IPS-20b (cell line): ENCODE results near the gene SLC39A8.
"Not testable (repeated sequence)": the region's sequence is repeated elsewhere in the genome, so short reads cannot be mapped to it uniquely, and the experiment has no call there.

ENCODE experiments used
- H3K27ac ChIP-seq: one replicate; pipeline ENCODE4 v1.5.1; 2013; ENCODE audit warnings: low read length
- H3K27me3 ChIP-seq: 2 replicates; pipeline ENCODE4 v1.6.1; 2013; ENCODE audit warnings: mild to moderate bottlenecking, low read length, inconsistent platforms; ENCODE audit not compliant: insufficient read depth
- H3K36me3 ChIP-seq: 2 replicates; pipeline ENCODE4 v1.6.1; 2013; ENCODE audit warnings: low read depth, mild to moderate bottlenecking, inconsistent platforms, low read length, moderate library complexity; ENCODE audit not compliant: insufficient read depth
- H3K4me1 ChIP-seq: 2 replicates; pipeline ENCODE4 v1.6.1; 2013; ENCODE audit warnings: mild to moderate bottlenecking, control low read depth, inconsistent platforms, low read length, moderate library complexity; ENCODE audit not compliant: insufficient read depth
- H3K4me3 ChIP-seq: 2 replicates; pipeline ENCODE4 v1.5.1; 2013; ENCODE audit warnings: mild to moderate bottlenecking, low read length, inconsistent platforms
- H3K9ac ChIP-seq: 2 replicates; pipeline ENCODE4 v1.6.1; 2013; ENCODE audit warnings: low read depth, mild to moderate bottlenecking, inconsistent platforms, low read length, moderate library complexity
- H3K9me3 ChIP-seq: 2 replicates; pipeline ENCODE4 v1.6.1; 2013; ENCODE audit warnings: mild to moderate bottlenecking, low read depth, low read length, inconsistent platforms; ENCODE audit not compliant: insufficient read depth

Gene SLC39A8

GRCh38 chr4:102344954-102345794 lies at the start of gene SLC39A8:
Gene SLC39A8, minus strand, starts transcription at chr4:102345482. Its CDS starts 820 bp downstream, at chr4:102344662.
- Histone ChIP-seq H3K9ac (peak within 1 kb of the TSS; percentile 46; the same call in 1 of the 2 replicates), H3K27me3 (peaks cover 46% of the 10 kb centered on the region), H3K4me3 (peak within 1 kb of the TSS; percentile 71), H3K4me1 (peaks cover 32% of the 10 kb centered on the region), H3K9me3 (no peaks in the 10 kb centered on the region), H3K27ac (no peak within 1 kb of the TSS), H3K36me3 (no peaks in the 10 kb centered on the region)

DNA sequence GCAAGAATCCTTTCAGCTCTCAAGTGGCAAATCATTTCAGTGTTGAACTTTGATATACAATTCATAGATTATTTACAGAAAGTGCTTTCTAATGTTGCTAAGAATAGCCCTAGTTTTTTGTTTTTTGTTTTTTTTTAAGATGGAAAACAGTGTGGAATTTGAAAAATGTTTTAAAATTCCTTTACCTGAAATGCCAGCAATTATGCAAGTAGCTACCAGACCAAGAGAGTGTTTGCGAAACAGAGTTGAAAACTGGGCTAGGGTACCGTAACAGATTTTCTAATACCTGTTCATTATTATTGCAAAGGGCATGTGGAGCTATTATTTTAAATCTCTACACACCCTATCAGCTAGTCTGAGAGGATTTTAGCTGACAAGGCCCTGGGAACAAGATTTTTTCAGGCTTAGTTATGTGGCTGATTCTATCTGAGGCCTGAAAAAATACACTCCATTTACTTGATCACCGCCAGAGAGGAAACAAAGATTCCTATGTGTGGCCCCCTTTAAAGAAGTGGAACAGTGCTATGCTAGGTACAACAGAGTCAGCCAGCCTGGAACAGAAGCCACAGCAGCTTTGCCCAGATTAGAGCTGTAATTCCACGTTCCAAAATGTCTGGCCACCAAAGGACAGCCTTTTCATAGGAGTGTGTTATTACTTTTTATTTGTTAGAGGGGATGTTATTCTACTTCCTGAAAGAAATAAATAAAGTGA lies 46.9 kb upstream of the SLC39A8 start:
- Histone ChIP-seq H3K27ac (peak overlapping the region; percentile 3), H3K27me3 (no peaks in the 10 kb centered on the region), H3K36me3 (no peaks in the 10 kb centered on the region), H3K9me3 (no peaks in the 10 kb centered on the region), H3K4me3 (no peak overlapping the region), H3K4me1 (peaks cover 13% of the 10 kb centered on the region; the same call in 1 of the 2 replicates), H3K9ac (peak overlapping the region; percentile 4; the same call in 1 of the 2 replicates)

DNA sequence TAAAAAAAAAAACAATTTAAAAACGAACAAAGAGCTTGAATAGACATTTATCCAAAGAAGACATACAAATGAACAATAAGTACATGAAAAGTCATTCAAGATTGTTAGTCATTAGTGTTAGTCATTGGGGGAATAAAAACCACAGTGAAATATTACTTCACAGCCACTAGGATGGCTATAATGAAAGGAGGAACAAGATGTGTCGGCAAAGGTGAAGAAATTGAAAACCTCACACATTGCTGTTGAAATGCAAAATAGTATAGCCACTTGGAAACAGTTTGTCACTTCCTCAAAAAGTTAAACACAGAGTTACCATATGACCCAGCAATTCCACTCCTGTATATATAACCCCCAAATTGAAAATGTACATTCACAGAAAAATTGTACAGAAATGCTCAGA lies 45.2 kb upstream of the SLC39A8 start:
- H3K9me3 ChIP-seq = no peaks in the 10 kb centered on the region
- no peak overlapping the region for H3K9ac ChIP-seq
- no peak overlapping the region for H3K27ac ChIP-seq
- H3K4me3 ChIP-seq = no peak overlapping the region
- H3K4me1 ChIP-seq = peaks cover 13% of the 10 kb centered on the region; the same call in 1 of the 2 replicates
- H3K27me3 ChIP-seq = no peaks in the 10 kb centered on the region
- no peaks in the 10 kb centered on the region for H3K36me3 ChIP-seq

DNA sequence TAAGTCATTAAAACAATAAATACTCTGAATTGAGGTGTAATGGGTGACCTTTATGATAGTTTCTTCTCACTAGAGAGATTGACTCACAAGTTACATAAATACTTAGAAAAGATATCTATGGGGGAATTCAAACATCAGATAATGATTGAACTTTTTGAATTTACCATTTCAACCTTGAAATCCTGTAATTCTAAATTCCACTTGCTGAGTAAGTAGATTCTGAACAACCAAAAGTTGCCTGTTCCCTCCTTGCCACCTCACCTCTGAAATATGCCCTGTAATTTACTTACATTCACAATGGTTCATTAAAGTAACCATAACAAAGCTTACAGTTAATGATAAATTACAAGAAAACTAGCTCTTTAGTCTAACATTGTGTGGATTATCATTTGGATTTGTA lies 43.3 kb upstream of the SLC39A8 start:
- peaks cover 13% of the 10 kb centered on the region; the same call in 1 of the 2 replicates for H3K4me1 ChIP-seq
- no peak overlapping the region for H3K4me3 ChIP-seq
- H3K27me3 ChIP-seq = no peaks in the 10 kb centered on the region
- H3K9ac ChIP-seq = no peak overlapping the region
- no peaks in the 10 kb centered on the region for H3K36me3 ChIP-seq
- no peak overlapping the region for H3K27ac ChIP-seq
- no peaks in the 10 kb centered on the region for H3K9me3 ChIP-seq

DNA sequence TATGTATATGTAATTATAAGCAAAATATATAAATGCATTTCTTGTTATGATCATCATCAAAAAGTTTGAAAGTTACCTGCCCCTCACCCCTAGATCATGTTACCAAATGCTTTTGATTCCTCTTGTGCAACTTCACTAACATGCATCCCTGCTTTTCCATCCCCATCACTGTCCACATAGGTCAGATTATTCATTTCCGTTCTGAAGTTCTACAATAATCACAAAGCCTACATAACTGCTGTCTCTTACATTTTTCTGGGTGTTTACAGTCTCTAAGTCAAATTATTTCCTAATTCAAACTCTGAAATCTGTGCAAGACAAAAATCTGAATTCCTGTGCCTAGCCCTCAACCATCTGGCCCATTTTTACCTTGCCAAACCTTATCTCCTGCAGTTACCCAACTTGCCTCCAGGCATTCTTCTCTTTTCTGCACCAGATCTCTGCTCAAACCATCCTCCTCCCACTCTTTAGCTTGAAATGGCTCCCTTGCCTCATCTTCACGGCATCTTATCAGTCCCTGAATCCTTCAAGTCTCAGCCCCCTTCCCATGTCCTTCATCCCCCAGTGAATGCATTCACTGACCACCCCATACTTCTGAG lies 42.4 kb upstream of the SLC39A8 start:
- no peak overlapping the region for H3K27ac ChIP-seq
- H3K9ac ChIP-seq = no peak overlapping the region
- no peak overlapping the region for H3K4me3 ChIP-seq
- H3K27me3 ChIP-seq = no peaks in the 10 kb centered on the region
- no peaks in the 10 kb centered on the region for H3K36me3 ChIP-seq
- no peaks in the 10 kb centered on the region for H3K9me3 ChIP-seq
- peaks cover 13% of the 10 kb centered on the region; the same call in 1 of the 2 replicates for H3K4me1 ChIP-seq

GRCh38 chr4:102386966-102387365 lies 41.7 kb upstream of the SLC39A8 start:
- Histone ChIP-seq H3K4me1 (peaks cover 8% of the 10 kb centered on the region; the same call in 1 of the 2 replicates), H3K9ac (no peak overlapping the region), H3K36me3 (no peaks in the 10 kb centered on the region), H3K27ac (no peak overlapping the region), H3K4me3 (no peak overlapping the region), H3K9me3 (no peaks in the 10 kb centered on the region), H3K27me3 (no peaks in the 10 kb centered on the region)

DNA sequence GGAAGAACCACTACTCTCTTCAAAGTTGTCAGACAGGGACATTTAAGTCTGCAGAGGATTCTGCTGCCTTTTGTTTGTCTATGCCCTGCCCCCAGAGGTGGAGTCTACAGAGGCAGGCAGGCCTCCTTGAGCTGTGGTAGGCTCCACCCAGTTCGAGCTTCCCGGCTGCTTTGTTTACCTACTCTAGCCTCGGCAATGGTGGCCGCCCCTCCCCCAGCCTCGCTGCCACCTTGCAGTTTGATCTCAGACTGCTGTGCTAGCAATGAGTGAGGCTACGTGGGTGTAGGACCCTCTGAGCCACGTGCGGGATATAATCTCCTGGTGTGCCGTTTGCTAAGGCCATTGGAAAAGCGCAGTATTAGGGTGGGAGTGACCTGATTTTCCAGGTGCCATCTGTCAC lies 35.0 kb upstream of the SLC39A8 start:
- H3K36me3 ChIP-seq, H3K27me3 ChIP-seq, H3K4me1 ChIP-seq, H3K4me3 ChIP-seq, H3K27ac ChIP-seq, H3K9ac ChIP-seq: not testable (repeated sequence)
- peaks cover 11% of the 10 kb centered on the region; the same call in 1 of the 2 replicates for H3K9me3 ChIP-seq

- no peak overlapping the region for H3K27ac ChIP-seq
- H3K36me3 ChIP-seq = no peaks in the 10 kb centered on the region
- no peak overlapping the region for H3K4me3 ChIP-seq
- no peaks in the 10 kb centered on the region for H3K27me3 ChIP-seq
- H3K4me1 ChIP-seq = no peaks in the 10 kb centered on the region
- H3K9me3 ChIP-seq = no peaks in the 10 kb centered on the region
- no peak overlapping the region for H3K9ac ChIP-seq
These were observed 17.7 kb upstream of the SLC39A8 start for GRCh38 chr4:102362922-102363432.

- Histone ChIP-seq H3K9ac (no peak overlapping the region), H3K4me3 (no peak overlapping the region), H3K27me3 (no peaks in the 10 kb centered on the region), H3K9me3 (no peaks in the 10 kb centered on the region), H3K36me3 (no peaks in the 10 kb centered on the region), H3K27ac (no peak overlapping the region), H3K4me1 (no peaks in the 10 kb centered on the region)
These were observed 12.8 kb upstream of the SLC39A8 start for GRCh38 chr4:102358128-102358527.

DNA sequence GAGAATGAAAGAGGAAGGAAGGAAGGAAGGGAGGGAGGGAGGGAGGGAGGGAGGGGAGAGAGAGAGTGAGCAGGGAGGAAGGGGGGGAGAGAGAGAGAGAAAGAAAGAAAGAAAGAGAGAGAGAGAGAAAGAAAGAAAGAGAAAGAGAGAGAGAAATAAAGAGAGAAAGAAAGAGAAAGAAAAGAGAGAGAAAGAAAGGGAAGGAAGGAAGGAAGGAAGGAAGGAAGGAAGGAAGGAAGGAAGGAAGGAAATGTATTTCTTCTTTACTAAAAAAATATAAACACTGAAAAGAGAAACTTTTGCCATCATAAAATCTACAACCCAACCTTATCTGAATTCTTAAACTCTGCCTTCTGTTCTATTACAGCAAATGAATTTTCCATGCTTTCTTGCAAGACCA lies 12.4 kb upstream of the SLC39A8 start:
- H3K9me3 ChIP-seq, H3K4me1 ChIP-seq, H3K36me3 ChIP-seq, H3K27ac ChIP-seq, H3K27me3 ChIP-seq, H3K4me3 ChIP-seq, H3K9ac ChIP-seq: not testable (repeated sequence)

GRCh38 chr4:102356562-102357202 lies 11.4 kb upstream of the SLC39A8 start:
- Histone ChIP-seq H3K4me3 (no peak overlapping the region), H3K27ac (no peak overlapping the region), H3K9me3 (no peaks in the 10 kb centered on the region), H3K4me1 (no peaks in the 10 kb centered on the region; the same call in 1 of the 2 replicates), H3K27me3 (no peaks in the 10 kb centered on the region), H3K36me3 (no peaks in the 10 kb centered on the region), H3K9ac (no peak overlapping the region)
